ENCODE measurements around the gene TBCC.

DNA sequence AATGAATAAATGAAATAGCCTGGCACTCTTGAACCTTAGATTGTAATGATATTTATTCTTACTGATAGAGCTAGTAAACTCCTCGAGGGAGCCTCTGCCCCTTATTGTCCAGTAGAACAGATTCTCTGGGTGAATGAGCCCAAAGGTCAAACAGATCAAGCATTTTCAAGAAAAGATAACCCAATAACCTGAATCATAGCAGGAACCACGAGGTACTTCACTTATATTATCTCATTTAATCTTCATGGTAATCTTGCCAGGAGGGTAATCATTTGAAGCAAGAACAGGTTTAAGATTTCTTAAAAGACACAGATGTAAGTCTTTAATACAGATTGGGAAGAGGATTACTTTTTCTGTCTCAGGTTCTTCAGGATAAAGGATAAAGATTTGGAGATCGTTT lies 17.0 kb upstream of the TBCC start:
- TF ChIP-seq, protein P1, sequence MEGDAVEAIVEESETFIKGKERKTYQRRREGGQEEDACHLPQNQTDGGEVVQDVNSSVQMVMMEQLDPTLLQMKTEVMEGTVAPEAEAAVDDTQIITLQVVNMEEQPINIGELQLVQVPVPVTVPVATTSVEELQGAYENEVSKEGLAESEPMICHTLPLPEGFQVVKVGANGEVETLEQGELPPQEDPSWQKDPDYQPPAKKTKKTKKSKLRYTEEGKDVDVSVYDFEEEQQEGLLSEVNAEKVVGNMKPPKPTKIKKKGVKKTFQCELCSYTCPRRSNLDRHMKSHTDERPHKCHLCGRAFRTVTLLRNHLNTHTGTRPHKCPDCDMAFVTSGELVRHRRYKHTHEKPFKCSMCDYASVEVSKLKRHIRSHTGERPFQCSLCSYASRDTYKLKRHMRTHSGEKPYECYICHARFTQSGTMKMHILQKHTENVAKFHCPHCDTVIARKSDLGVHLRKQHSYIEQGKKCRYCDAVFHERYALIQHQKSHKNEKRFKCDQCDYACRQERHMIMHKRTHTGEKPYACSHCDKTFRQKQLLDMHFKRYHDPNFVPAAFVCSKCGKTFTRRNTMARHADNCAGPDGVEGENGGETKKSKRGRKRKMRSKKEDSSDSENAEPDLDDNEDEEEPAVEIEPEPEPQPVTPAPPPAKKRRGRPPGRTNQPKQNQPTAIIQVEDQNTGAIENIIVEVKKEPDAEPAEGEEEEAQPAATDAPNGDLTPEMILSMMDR (IDR thresholded peaks at IDR 0.05; ENCODE audit: insufficient read depth, low read length, poor library complexity, severe bottlenecking), result no peak
- no peak for TF ChIP-seq EZH2phosphoT487 (conservative IDR thresholded peaks at IDR 0.05; ENCODE audit: low read length)

Data from SU-DHL-6 (cell line).